NCI-H510A (cell line): Measurements from ENCODE around the gene TEX12.
A peak's percentile ranks its signal among the peaks of the same experiment; 100 is the strongest.
"Not testable (repeated sequence)": the region's sequence is repeated elsewhere in the genome, so short reads cannot be mapped to it uniquely, and the experiment has no call there.

ENCODE experiments used
- DNase-seq: peaks from one replicate; lab custom pipeline; 2025; lab: John Stamatoyannopoulos, UW

Gene TEX12, protein sequence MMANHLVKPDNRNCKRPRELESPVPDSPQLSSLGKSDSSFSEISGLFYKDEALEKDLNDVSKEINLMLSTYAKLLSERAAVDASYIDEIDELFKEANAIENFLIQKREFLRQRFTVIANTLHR

DNA sequence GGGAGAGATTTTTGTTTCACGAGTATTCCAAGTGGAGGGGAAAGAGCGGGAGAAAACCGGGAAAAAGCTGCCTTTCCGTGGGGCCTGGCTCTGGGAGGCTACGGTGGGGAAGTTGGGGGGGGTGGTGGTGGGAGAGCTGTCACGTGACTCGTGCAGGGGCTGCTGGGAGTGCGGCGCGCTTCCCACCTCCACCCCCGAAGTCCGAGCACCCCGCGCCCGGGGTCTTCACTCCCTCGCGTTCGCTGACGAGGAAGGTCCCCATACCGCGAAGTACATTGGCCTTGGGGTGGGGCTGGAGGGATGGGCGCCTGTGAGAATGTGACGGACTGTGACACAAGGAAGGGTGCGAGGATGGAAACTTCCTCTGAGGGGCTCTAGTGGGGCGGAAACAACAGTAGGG lies at the start of gene TEX12:
Gene TEX12 (plus strand): TSS at position 228 of the 400 bp plus-strand sequence. CDS start 1,897 bp downstream, outside the sequence.
- DNase-seq = no peak

DNA sequence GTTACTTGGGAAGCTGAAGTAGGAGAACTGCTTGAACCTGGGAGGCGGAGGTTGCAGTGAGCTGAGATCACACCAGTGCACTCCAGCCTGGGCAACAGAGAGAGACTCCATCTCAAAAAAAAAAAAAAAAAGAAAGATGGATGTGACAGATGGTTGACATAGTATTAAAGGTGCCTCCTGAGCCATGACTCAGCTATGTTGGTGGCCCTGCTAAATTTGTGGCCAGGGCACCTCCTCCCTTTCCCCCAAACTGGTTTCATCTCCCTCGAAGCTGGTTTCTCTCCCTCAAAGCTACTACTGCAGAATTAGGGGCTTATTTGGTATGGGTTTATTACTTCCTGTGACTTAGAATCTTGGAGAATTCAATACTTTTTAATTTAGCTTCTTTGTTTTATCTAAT lies 49.0 kb upstream of the TEX12 start:
- no peak for DNase-seq

DNA sequence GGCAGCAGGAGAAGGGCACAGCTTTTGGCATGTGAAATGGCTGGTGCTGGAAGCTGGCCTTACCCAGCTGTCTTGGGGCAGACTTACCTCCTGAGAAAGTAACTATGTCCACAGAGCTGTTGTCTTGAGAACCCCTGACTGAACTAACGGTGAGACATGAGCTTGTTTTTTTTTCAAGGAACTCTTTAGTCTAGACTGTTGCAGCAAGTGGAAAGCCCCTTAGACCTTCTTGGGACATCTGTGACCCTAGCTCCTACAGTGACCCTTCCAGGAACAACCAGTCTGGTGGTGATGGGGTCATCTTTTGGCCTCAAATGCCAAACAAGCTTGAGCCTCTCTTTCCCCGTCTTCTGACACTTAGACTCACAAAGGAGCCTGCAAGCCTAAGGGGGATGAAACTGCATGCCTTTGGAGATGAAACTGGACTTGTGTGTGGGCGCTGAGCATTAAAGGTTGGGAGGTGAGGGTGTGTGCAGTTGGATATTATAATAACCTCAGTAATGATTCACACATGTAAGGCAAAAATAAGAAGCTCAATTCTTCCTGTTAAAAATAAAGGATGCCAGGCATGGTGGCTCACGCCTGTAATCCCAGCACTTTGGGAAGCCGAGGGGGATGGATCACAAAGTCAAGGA lies 45.1 kb upstream of the TEX12 start:
- DNase-seq = no peak

DNA sequence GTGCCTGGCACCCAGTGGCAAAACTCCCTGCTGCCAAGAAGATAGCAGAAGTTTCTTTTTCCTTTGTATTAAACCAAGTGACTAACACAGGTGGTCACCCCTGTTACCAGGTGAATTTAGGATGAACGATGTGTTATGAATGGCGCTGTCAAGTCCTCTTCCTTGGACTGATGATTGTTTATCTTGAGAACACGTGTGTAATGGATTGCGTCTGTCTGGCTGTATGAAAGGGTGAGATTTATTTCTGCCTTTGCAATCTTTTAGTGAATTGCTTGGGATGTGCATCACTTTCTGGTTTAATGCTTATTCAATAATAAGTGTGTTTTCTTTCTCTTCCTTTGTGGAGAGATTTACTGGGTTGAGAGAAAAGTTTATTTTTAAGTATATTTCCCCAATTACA lies 44.0 kb upstream of the TEX12 start:
- DNase-seq = no peak

DNA sequence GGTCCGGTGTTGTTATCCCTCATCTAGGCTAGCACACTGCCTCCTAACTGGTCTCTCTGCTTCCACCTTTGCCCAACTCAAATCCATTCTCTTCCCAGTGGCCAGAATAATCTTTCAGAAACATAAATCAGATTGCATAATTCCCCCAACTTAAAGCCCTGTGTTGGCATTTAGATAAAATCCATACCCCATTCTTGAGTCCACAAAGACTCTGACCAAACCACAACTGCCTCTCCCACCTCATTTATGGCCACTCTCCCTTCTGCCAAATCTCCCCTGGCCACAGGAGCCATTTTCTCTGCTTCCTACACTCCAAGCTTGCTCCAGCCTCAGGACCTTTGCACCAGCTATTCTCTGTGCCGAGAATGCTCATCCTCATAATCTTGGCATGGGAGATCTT lies 40.1 kb upstream of the TEX12 start:
- DNase-seq = no peak

DNA sequence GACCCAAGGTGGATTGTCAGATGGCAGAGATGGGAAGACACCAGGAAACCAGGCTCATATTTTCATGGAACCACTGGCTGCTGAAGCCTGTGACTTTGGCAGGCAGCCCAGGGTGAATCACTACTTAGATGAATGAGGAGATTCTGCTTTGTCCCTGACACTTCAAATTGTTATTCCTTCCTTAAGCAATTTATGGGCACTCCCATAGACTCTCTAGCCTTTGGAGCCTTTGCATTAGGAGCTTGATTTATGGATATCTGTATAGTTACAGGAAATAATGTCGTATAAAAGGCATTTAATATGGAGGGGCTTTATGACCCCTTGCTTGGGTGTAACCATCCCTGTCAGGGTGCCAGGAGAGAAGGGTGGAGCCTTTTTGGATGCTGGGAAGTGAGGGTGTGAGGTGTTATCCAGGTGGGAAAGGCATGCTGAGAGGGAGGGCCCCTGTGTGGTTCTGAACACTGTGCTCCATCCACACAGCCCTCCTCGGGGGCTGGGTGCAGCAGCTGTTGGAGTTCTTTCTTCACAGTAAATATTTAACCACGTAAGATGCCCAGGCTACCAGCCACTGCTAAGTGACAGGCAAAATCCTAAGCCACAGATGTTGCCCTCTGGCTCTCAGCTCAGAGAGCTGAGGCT lies 38.6 kb upstream of the TEX12 start:
- peak; percentile 27 for DNase-seq

DNA sequence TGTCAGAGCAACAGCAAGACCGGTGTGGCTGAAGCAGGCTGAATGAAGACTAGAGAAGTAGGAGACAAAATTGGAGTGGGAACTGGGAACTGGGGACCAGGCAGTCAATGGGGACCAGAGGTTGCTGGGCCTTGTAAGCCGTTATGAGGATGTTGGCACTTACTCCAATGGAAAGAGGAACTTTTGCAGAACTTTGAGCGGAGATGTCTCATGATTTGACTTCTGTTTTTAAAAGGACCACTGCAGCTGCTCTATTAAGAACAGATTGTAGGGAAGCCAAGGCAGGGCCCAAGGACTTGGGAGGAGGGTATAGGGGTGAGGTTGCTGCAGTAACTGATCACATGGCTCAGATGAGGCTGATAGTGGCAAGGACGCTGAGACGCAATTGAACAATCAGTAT lies 37.5 kb upstream of the TEX12 start:
- no peak for DNase-seq

DNA sequence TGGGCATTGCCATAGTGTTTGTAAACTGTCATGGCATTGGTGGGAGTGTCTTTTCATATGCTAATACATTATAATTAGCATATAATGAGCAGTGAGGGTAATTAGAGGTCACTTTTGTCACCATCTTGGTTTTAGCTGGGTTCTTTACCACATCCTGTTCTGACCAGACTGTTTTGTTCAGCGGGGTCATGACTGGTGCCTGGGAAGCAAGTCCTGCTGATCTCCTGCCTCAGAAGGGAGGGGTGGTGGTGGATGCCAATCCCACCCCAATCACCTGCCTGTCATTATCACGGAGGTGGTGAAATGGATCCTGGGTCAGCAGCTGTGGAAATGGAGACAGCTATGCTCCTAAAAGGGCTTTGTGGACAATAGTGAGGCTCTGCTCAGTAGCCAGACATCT lies 34.4 kb upstream of the TEX12 start:
- no peak for DNase-seq

DNA sequence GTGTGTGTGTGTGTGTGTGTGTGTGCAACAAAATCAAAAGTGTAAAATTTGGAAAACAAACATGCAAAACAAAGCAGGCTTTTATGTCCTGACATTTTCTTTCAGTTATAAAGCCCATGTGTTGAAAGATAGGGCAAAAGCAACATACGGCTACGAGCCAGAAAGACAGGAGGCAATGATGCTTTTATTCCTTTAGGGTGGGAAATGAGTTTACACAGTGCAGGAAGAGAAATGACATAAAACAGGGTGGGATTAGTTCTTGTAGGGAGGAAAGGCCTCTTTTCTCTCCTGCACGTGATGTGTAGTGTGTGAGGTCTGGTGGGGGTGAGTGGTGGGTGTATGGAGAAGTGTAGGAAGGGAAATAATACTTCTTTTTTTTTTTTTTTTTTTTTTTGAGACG lies 32.7 kb upstream of the TEX12 start:
- DNase-seq = no peak

DNA sequence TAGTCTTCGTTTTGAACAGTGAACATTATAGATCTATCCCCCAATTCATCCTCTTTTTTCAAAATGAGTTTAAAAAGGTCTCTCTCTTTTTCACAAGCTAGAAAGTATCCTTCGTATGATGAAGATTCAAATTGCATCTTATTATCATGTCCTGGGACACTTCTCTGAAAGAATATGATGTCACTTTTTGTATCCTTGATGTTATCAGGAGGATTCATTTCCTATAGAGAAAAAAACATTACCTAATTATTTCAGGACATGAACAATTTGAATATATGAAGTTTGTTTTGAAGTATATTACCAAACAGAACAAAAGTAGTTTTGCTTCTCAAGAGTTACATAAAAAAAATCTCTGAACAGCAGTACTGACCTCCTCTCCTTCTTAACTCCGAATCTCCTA lies 23.6 kb upstream of the TEX12 start:
- DNase-seq = no peak

DNA sequence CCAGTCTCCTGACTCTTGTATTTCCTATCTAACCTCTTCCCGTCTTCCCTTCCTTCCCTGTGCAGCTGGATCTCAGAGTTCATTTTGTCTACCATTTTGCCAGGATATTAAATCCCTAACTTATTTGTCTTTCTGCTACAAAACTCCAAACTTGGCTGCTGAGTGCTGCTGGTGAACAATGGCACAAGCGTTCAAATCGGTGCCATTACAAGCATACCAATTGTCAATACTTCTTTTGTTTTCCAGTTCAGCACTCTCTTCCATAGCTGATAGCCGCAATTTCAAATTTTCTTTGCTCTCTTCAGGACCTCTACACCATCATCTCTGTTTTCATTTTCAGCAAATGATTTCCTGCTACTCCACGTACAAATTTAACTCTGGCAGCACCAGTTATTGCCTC lies 16.7 kb upstream of the TEX12 start:
- DNase-seq = no peak

DNA sequence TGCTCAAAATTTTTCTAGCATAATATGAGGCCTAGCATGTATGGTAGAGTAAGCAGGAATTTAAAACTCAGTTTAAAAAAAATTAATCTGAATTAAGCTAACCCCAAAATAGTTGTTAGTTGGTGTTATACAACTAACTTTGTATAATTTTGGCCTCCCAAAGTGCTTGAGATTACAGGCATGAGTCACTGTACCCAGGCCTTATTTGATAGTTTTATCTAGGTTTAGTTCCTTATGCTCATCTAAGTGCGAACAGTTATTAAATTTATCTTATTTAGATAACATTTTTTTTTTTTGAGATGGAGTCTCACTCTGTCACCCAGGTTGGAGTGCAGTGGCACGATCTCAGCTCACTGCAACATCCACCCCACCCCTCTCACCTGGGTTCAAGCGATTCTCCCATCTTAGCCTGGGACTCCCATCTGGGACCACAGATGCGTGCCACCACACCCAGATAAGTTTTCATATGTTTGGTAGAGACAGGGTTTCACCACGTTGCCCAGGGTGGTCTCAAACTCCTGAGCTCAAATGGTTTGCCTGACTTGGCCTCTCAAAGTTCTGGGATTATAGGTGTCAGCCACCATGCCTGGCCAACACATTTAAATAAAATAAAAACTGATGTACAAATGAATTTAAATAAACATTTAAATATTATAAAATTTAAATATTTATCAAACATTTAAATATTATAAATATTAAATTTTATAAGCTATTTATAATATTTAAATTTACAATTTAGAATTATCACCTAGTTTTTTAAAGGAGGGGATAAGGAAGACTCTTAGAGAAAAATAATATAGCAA lies 10.8 kb upstream of the TEX12 start:
- no peak for DNase-seq

DNA sequence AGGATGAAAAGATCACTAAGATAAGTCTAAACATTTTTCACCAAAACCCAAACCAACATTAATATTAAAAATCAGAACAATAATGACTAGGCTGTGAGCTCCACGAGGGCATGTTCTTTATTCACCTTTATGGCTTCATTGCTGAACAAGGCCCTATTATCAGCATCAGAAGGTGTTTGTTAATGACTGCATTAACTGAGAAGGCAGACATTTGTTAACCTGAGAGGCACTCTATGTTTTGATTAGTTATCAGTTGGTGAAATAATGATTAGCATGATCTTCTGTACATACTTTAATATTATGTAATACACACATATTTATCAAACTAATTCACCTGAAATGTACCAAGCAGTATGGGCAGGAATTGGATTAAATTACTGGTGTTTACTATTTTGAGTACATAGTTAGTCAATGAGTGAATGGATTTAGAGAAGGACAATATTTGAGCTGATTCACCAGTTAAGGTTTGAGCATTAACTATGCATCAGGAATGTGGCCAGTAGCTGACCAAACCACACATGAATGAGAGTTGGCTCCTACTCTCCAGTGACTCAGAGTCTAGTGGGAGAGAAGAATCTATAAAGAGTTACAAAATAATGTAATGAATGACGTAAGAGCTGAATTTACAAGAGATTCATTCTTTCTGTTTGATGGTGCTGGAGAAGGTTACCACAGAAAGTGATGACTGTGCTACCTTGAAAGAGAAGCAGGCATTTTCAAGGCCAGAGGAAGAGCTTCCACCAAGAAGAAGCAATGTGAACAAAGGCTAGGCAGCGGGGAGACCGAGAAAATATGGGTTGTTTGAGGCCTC lies 10.0 kb upstream of the TEX12 start:
- DNase-seq = no peak

DNA sequence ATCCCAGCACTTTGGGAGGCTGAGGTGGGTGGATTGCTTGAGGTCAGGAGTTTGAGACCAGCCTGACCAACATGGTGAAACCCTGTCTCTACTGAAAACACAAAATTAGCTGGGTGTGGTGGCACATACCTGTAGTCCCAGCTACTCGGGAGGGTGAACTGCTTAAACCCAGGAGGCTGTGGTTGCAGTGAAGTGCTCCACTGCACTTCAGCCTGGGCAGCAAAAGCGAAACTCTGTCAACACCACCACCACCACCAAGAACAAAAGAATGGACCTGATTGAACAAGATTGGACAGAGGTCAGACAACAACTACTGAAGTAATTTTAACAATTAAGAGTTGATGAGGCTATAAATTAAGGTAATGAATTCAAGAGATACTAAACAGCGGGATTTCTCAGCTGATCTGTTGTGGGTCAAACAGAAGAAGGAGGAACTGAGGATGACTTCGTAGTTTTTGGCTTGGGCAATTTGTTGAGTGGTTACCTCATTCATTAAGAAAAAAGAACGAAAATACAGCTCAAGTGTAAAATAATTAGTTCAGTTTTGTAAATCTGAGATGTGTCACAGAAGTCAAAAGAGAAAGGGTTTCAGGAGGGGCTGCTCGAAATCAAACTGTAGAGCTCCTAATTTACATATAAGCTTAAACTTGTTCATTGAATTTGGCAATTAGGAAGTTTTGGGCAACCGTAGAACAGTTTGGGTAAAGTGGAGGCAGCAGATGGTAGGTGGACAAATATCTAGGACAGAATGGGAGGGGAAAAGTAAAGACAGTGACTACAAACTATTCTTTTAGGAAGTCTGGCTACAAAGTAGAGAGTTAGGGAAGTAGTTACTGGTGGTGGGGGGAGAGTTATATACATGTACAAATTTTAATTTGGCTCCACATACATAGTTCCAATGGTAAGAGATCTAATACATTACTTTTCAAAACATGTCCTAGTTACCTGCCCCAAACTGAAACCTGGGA lies 7.8 kb upstream of the TEX12 start:
- no peak for DNase-seq

DNA sequence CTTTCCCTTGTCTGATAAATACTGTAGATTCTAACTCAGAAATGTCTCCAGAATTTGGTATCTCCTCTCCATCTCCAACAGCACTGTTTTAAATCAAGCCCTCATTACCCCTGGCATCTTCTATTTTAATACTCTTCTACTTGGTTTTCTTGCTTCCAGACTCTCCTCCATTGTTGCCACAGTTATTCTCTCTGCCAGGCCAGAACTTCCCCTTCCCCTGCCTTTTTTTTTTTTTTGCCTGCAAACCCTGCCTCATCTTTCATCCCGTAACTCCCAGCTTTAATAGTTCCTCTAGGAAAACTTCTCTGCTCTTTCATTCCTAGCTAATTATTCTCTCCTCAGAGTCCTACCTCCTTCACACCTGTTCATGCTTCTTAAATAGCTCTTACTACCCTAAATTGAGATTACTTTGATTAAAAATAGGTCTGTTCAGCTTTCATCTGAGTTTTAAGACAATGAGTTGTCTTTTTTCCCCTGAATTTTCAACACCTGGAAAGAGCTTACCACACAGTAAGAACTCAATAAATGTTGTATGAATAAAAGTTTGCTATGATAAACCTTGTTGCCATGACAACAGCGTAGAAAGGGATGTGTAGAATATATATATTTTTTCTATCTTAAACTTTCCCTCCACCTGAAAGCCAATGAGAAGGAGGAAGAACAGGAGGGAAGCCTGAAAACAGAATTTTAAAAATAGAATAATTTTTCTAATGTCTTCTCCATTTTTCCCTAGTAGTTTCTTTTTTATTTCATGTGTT lies 6.9 kb upstream of the TEX12 start:
- no peak for DNase-seq

DNA sequence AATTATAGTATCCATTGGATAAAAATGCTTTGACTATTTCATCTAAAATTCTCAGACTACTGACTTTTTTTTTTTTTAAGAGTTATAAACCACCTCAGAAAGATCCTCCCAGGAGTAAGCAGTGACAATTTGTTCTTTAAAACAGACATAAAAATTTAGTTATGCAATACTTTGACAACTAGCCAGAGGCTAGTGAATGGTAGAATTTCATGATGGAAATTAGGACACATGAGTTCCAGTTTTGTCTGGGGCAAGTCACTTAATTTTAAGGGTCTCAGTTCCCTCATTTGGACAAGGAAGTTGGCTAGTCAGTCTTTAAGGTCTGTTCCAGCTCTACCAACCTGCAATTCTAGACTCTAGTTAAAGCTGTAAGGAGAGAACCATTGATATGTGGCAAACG lies 6.2 kb upstream of the TEX12 start:
- no peak for DNase-seq

DNA sequence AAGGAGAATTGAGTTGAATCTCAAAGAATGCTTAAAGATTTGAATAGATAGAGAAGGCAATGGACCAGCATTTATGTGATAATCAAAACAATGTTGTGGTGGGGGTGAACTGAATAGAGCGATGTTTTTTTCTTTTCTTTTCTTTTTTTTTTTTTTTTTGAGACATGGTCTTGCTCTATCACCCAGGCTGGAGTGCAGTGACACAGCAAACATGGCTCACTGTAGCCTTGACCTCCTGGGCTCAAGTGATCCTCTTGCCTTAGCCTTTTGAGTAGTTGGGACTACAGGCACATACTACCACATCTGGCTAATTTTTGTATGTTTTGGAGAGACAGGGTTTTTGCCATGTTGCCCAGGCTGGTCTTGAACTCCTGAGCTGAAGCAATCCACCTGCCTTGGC lies 5.0 kb upstream of the TEX12 start:
- not testable (repeated sequence) for DNase-seq

DNA sequence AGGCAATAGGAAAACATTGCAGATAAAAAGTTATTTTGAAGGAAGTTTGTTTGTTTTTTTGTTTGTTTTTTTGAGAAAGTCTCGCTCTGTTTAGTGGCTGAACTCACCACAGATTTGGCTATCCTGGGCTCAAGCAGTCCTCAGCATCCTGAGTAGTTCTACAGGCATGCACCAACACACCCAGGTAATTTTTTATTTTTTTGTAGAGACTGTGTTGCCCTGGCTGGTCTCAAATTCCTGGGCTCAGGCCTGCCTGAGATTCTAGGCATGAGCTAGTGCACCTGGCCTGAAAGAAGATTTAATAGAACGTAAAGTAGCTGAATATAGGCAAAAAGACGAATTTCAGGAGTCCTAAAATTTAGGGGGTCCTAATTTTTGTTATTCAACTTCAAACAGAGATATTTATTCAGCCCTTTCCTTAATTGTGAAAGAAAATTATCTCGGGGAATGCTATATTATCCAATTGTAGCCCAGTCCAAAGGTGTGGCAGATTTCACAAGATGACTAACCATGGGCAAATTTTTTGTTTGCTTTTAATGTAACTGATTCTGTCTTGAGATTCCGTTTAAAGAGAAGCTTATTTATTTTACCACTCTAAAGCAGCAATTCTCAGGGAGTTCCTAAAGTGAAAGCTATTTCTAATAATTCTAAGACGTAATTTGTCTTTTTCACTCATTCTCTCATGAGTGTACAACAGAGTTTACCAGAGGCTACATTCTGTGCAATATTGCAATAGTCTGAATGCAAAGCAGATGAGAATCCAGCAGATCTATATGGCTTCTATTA lies 4.2 kb upstream of the TEX12 start:
- no peak for DNase-seq
